Posterior vena cava (tissue), 2 donors: ENCODE measurements around the gene CCL27. TPM values are rescaled to one million over a fixed set of nuclear protein-coding genes. Genes with fewer than 3 reads are reported as not detected.

Experiments used
- DNase-seq: peaks from one replicate; pipeline ENCODE4 v3.0.0-alpha.2; 2020; ENCODE audit warnings: low spot score
- intact Hi-C, 2 donors: fragments of 100-400 bp; cut with DNase I; formaldehyde crosslinking; loops; one replicate each; pipeline versions ENCODE4 v1.14.1 to v1.14.2; 2022 to 2023
- total RNA-seq, 2 donors: library from RNA; stranded (reverse); fragmentation: NEBNext Ultra II Directional; extraction: Animal tissue kit (Norgen Biotek cat#: 25700); gene quantifications; one replicate each; pipeline ENCODE4 v1.2.1, GENCODE V29; 2021
- donor health status: DM: yes; HTN: yes; CAD: no.
- donor health status: DM: yes; HTN: yes; CAD: no.

CCL27 gene
- total RNA-seq, 2 donors from 2014 or later, result 0.33 TPM; not detected in 1

- DNase-seq, result peak; percentile 94
- intact Hi-C loops, result no loop called here
Measured at GRCh38 chr9:34686231-34686630, 23.8 kb upstream of the CCL27 start.

GRCh38 chr9:34685591-34685990 lies 23.1 kb upstream of the CCL27 start:
- no peak for DNase-seq
- intact Hi-C loops, result no loop called here

- DNase-seq, result no peak
- intact Hi-C loops, result no loop called here
Measured at GRCh38 chr9:34684816-34685215, 22.4 kb upstream of the CCL27 start.

GRCh38 chr9:34684145-34684544 lies 21.7 kb upstream of the CCL27 start:
- intact Hi-C loops, result no loop called here

GRCh38 chr9:34675869-34676268 lies 13.4 kb upstream of the CCL27 start:
- no peak for DNase-seq
- intact Hi-C loops, result no loop called here

More at GRCh38 chr9:34684145-34684544, 21.7 kb upstream of the CCL27 start:
- DNase-seq, result no peak

GRCh38 chr9:34675048-34675714 lies 12.7 kb upstream of the CCL27 start:
- peak; percentile 93 for DNase-seq
- intact Hi-C loops, result no loop called here

- no peak for DNase-seq
- intact Hi-C loops, result no loop called here
Measured at GRCh38 chr9:34674440-34674839, 12.0 kb upstream of the CCL27 start.

- intact Hi-C loops, result no loop called here
- no peak for DNase-seq
Measured at GRCh38 chr9:34671307-34671706, 8.8 kb upstream of the CCL27 start.

GRCh38 chr9:34669809-34670562 lies 7.5 kb upstream of the CCL27 start:
- intact Hi-C loops, result no loop called here
- DNase-seq, result no peak

GRCh38 chr9:34665381-34666250 lies 3.2 kb upstream of the CCL27 start:
- intact Hi-C loops, result no loop called here
- DNase-seq, result peak; percentile 98

- no peak for DNase-seq
- intact Hi-C loops, result no loop called here
Measured at GRCh38 chr9:34665067-34665380, 2.6 kb upstream of the CCL27 start.

GRCh38 chr9:34664281-34665066 lies 2.0 kb upstream of the CCL27 start:
- intact Hi-C loops, result no loop called here
- peak; percentile 95 for DNase-seq

- DNase-seq, result no peak
- intact Hi-C loops, result no loop called here
Measured at GRCh38 chr9:34663303-34663605, 797 bp upstream of the CCL27 start.

- intact Hi-C loops, result no loop called here
Measured at GRCh38 chr9:34659592-34660253, 2.7 kb downstream of the CCL27 start.

GRCh38 chr9:34658461-34658860 lies 4.0 kb downstream of the CCL27 start:
- intact Hi-C loops, result no loop called here

More at GRCh38 chr9:34659592-34660253, 2.7 kb downstream of the CCL27 start:
- no peak for DNase-seq

GRCh38 chr9:34656992-34657391 lies 5.5 kb downstream of the CCL27 start:
- no peak for DNase-seq
- intact Hi-C loops, result no loop called here

More at GRCh38 chr9:34658461-34658860, 4.0 kb downstream of the CCL27 start:
- DNase-seq, result no peak

- intact Hi-C loops, result no loop called here
- DNase-seq, result no peak
Measured at GRCh38 chr9:34655394-34655793, 7.1 kb downstream of the CCL27 start.

GRCh38 chr9:34654323-34655051 lies 8.0 kb downstream of the CCL27 start:
- peak; percentile 85 for DNase-seq
- intact Hi-C loops, result no loop called here
